Activated T-helper 1 cell treated with anti-CD3 and anti-CD28 coated beads, Interleukin-12 subunit alpha, Interleukin-12 subunit beta, Interleukin-2, Interleukin-4 antibody, amounts not matched to agents 30 ng/mL and 10 ng/mL and 1 ng/mL, durations not matched to agents 14 hours and 24 hours and 36 hours (primary cell): ENCODE measurements around the gene KIAA0319L. TPM values are rescaled to one million over a fixed set of nuclear protein-coding genes. Genes with fewer than 3 reads are reported as not detected.
"Not testable (repeated sequence)": the region's sequence is repeated elsewhere in the genome, so short reads cannot be mapped to it uniquely, and the experiment has no call there.

Experiments
- DNase-seq: peaks from one replicate; pipeline ENCODE4 v3.0.0; 2021; ENCODE audit warnings: low spot score
- H3K27ac Mint-ChIP-seq: one replicate; pipeline ENCODE4 v1.8.0; 2021; ENCODE audit warnings: mild to moderate bottlenecking, mixed read lengths
- H3K27me3 Mint-ChIP-seq: one replicate; pipeline ENCODE4 v1.8.0; 2022; ENCODE audit warnings: mild to moderate bottlenecking, moderate library complexity, mixed read lengths; ENCODE audit not compliant: insufficient read depth
- H3K36me3 Mint-ChIP-seq: one replicate; pipeline ENCODE4 v1.8.0; 2021; ENCODE audit warnings: low read depth, mixed read lengths
- H3K4me1 Mint-ChIP-seq: one replicate; pipeline ENCODE4 v1.8.0; 2021; ENCODE audit warnings: low read depth, mixed read lengths
- H3K4me3 Mint-ChIP-seq: one replicate; pipeline ENCODE4 v1.8.0; 2021; ENCODE audit warnings: mild to moderate bottlenecking, moderate library complexity, mixed read lengths
- H3K9me3 Mint-ChIP-seq: one replicate; pipeline ENCODE4 v1.8.0; 2021; ENCODE audit warnings: mixed read lengths
- intact Hi-C: fragments of 100-400 bp; cut with micrococcal nuclease; formaldehyde crosslinking; loops from one replicate; pipeline ENCODE4 v1.15.1; 2024
- total RNA-seq: library from RNA; stranded (reverse); gene quantifications from 2 replicates; pipeline ENCODE4 v1.2.3, GENCODE V29; 2022

The KIAA0319L gene
- total RNA-seq, 1 donor from 2014 or later, result 43.6 TPM

DNA sequence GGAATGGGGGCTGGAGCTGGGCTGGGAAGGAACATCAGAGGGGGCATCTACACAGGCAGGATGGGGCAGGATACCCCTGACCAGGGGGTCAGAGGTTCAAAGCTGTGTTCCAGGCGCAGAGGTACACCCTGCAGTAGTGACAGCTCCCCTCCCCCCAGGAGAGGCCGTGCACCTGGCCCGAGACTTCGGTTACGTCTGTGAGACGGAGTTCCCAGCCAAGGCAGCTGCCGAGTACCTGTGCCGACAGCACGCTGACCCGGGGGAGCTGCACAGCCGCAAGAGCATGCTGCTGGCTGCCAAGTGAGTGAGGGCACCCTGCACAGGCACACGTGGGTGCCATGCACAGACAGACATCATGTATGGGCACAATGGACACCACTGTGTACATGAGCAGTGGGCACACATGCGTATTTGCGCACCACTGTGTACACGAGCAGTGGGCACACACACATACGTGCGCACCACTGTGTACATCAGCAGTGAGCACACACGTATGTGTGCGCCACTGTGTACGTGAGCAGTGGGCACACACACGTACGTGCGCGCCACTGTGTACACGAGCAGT is 33.4 kb upstream of the KIAA0319L start:
- intact Hi-C loops, result no loop called here
- no peak for DNase-seq

DNA sequence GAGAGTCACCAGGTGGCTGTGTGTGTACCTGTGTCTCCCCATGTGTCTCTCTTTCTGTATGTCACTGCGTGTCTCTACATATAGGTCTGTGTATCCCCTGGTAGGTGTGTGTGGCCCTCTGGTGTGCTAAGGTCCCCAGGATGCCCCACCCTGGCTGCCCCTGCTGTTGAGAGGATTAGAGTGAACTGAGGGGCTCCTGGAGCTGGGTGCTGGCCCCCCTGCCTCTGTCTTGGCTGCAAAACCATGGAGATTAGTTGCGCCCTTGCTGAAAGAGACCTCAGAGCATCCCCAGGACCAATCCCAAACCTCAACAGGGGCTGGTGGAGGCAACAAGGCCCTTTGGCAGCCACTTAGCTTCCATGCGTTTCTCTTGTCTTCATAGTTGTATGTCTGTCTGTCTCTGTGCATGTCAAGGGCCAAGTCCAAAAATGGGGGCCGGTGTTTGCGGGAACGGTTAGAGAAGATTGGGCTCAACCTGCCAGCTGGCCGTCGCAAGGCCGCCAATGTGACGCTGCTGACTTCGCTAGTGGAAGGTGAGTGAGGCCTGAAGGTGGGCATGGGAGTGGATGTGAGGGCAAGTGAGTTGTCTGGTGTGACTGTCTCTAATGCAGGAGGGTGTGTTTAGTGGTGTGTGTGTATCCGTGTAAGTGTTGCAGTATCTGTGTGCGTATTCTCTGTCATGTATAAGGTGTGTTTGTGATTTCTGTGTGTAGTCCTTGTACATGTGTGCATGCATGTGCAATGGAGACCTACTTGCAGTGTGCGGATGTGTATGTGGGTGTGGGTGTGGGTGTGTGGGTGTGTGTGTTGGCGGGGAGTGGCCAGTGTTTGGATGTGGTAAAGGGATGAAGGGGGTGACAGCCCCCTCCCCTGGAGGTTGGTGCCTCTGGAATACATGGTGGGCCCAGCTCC is 32.6 kb upstream of the KIAA0319L start:
- H3K4me1 Mint-ChIP-seq, result no peaks in the 10 kb centered on the region
- H3K27me3 Mint-ChIP-seq, result no peaks in the 10 kb centered on the region
- DNase-seq, result no peak
- no peaks in the 10 kb centered on the region for H3K9me3 Mint-ChIP-seq
- no peak overlapping the region for H3K4me3 Mint-ChIP-seq
- intact Hi-C loops, result no loop called here
- H3K36me3 Mint-ChIP-seq, result no peaks in the 10 kb centered on the region
- no peak overlapping the region for H3K27ac Mint-ChIP-seq

More for the DNA sequence above, 33.4 kb upstream of the KIAA0319L start:
- Mint-ChIP-seq H3K9me3 (no peaks in the 10 kb centered on the region), H3K27me3 (no peaks in the 10 kb centered on the region), H3K27ac (no peak overlapping the region), H3K4me1 (no peaks in the 10 kb centered on the region), H3K36me3 (no peaks in the 10 kb centered on the region), H3K4me3 (no peak overlapping the region)

DNA sequence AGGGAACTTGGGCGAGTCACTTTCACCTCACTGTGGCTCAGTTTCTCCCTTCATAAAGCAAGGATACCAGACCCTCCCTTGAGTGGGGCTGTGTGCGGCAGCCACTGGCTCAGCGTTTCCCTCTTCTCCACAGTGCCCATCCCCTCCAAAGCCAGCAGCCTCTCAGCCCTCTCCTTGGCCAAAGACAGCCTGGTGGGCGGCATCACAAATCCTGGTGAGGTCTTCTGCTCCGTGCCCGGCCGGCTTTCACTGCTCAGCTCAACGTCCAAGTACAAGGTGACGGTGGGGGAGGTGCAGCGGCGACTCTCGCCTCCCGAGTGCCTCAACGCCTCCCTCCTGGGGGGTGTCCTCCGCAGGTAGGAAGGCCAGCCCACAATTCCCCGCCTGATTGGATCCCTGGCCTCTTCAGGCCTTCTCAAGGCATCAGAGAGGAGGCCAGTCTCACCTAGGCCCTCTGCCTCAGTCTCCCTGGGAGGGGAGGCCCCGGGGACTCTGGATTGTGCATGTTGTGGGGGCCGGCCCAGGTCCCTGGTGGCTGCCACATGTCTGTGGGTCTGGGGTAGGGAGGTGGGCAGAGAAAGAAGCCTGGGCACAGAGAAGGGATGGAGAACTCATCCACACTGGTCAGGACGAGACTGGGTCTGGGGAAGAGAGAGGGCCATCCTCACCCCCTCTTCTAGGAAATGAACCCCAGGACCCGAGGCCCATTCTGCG is 31.2 kb upstream of the KIAA0319L start:
- no peaks in the 10 kb centered on the region for H3K9me3 Mint-ChIP-seq
- H3K27ac Mint-ChIP-seq, result no peak overlapping the region
- DNase-seq, result no peak
- no peaks in the 10 kb centered on the region for H3K36me3 Mint-ChIP-seq
- H3K4me3 Mint-ChIP-seq, result no peak overlapping the region
- no peaks in the 10 kb centered on the region for H3K4me1 Mint-ChIP-seq
- H3K27me3 Mint-ChIP-seq, result no peaks in the 10 kb centered on the region
- intact Hi-C loops, result no loop called here

DNA sequence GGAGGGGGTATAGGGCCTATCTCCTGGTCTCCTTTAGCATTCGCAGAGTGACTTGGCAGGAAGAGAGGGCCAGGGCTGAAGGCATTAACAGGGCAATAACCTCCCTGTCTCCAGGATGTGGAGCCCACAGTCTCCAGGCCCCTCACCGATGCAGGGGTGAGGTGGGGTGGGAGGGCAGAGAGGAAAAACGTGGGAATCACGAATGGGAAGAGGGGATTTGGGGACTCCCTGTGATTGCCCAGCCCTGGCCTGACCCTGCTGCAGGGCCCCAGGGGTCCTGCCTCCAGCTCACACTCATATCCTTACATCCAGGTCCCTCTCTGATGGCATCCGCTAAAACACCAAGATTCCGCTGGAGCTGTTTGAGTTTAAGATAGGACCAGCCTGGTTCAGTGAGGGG is 30.5 kb upstream of the KIAA0319L start:
- Mint-ChIP-seq H3K27ac (no peak overlapping the region), H3K9me3 (no peaks in the 10 kb centered on the region), H3K36me3 (no peaks in the 10 kb centered on the region), H3K4me3 (no peak overlapping the region), H3K4me1 (no peaks in the 10 kb centered on the region), H3K27me3 (no peaks in the 10 kb centered on the region)
- intact Hi-C loops, result no loop called here
- no peak for DNase-seq

DNA sequence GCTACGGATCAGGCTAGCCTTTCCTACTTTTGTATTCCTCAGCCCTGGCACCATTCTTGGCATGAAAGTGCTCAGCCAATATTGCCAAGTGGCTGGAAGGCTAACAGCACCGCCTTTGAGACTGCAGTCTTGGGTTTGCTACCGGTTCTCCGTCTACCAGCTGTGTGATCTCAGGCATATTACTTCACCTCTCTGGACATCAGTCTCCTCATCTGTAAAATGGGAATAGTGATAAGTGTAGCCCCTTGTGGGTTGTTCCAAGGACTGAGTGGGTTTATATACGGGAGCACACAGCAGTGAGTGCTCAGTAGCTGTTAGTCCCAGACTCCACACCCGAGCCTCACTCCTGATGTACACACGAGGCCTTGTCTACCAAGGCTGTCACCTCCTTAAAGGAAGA is 29.6 kb upstream of the KIAA0319L start:
- H3K27ac Mint-ChIP-seq, result no peak overlapping the region
- no peak overlapping the region for H3K4me3 Mint-ChIP-seq
- no peak for DNase-seq
- H3K4me1 Mint-ChIP-seq, result no peaks in the 10 kb centered on the region
- H3K27me3 Mint-ChIP-seq, result no peaks in the 10 kb centered on the region
- no peaks in the 10 kb centered on the region for H3K36me3 Mint-ChIP-seq
- intact Hi-C loops, result no loop called here
- H3K9me3 Mint-ChIP-seq, result no peaks in the 10 kb centered on the region

DNA sequence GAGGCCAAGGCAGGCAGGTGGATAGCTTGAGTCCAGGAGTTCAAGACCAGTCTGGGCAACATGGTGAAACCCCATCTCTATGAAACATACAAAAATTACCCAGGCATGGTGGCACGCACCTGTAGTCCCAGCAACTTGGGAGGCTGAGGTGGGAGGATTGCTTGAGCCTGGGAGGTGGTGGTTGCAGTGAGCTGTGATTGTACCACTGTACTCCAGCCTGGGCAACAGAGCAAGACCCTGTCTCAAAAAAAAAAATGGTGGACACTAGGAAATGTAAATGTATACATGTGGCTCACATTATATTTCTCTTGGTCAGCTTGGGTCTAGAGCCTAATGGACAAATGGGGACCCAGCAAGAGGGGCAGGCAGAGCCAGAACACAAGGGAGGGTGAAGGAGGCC is 28.6 kb upstream of the KIAA0319L start:
- H3K4me1 Mint-ChIP-seq, intact Hi-C loops, H3K36me3 Mint-ChIP-seq, DNase-seq, H3K9me3 Mint-ChIP-seq, H3K4me3 Mint-ChIP-seq, H3K27me3 Mint-ChIP-seq, H3K27ac Mint-ChIP-seq: not testable (repeated sequence)

DNA sequence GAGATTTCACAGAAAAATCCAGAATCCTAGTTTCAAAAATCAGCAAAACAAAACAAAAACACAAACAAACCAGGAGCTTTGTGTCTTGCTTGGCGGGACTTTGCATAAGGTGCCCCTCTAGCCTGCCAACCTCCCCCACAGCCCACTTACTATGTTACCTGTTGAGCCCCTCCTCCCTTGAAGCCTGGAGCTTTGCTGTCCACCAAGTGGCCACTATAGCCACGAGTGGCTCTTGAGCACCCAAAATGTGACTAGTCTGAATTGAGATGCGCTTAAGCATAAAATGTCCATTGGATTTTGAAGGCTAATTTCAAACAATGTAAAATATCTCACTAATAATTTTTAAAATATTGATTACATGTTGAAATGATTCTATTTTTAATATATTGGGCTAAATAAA is 28.1 kb upstream of the KIAA0319L start:
- no peaks in the 10 kb centered on the region for H3K27me3 Mint-ChIP-seq
- H3K27ac Mint-ChIP-seq, result no peak overlapping the region
- no peaks in the 10 kb centered on the region for H3K4me1 Mint-ChIP-seq
- DNase-seq, result no peak
- no peaks in the 10 kb centered on the region for H3K36me3 Mint-ChIP-seq
- no peak overlapping the region for H3K4me3 Mint-ChIP-seq
- no peaks in the 10 kb centered on the region for H3K9me3 Mint-ChIP-seq
- intact Hi-C loops, result no loop called here

DNA sequence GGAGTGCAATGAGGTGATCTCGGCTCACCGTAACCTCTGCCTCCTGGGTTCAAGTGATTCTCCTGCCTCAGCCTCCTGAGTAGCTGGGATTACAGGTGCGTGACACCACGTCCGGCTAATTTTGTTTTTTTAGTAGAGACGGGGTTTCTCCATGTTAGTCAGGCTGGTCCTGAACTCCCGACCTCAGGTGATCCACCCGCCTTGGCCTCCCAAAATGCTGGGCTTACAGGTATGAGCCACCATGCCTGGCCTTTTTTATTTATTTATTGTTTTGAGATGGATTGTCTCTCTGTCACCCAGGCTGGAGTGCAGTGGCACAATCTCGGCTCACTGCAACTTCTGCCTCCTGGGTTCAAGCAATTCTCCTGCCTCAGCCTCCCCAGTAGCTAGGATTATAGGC is 24.4 kb upstream of the KIAA0319L start:
- intact Hi-C loops, H3K4me1 Mint-ChIP-seq, H3K27ac Mint-ChIP-seq: not testable (repeated sequence)

DNA sequence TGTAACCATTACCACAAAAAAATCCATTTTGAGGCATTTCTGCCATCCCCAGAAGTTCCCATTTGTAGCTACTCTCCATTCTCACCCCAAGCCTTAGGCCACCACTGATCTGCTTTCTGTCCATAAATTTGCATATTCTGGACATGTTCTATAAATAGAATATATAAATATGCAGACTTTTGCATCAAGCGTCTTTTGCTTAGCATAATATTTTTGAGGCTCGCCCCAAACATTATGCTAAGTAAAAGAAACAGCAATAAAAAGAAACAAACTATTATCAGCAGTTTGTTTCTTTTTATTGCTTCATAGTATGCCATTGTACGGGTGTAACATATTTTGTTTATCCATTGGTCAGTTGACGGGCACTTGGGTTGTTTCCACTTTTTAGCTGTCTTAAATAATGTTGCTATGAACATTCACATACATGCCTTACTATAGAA is 23.8 kb upstream of the KIAA0319L start:
- Mint-ChIP-seq H3K4me1 (peaks cover 14% of the 10 kb centered on the region), H3K27ac (no peak overlapping the region), H3K27me3 (peaks cover 9% of the 10 kb centered on the region), H3K36me3 (peaks cover 4% of the 10 kb centered on the region), H3K4me3 (no peak overlapping the region), H3K9me3 (no peaks in the 10 kb centered on the region)
- intact Hi-C loops, result no loop called here
- DNase-seq, result no peak

More for the DNA sequence above, 24.4 kb upstream of the KIAA0319L start:
- H3K27me3 Mint-ChIP-seq, H3K9me3 Mint-ChIP-seq, DNase-seq, H3K36me3 Mint-ChIP-seq, H3K4me3 Mint-ChIP-seq: not testable (repeated sequence)

DNA sequence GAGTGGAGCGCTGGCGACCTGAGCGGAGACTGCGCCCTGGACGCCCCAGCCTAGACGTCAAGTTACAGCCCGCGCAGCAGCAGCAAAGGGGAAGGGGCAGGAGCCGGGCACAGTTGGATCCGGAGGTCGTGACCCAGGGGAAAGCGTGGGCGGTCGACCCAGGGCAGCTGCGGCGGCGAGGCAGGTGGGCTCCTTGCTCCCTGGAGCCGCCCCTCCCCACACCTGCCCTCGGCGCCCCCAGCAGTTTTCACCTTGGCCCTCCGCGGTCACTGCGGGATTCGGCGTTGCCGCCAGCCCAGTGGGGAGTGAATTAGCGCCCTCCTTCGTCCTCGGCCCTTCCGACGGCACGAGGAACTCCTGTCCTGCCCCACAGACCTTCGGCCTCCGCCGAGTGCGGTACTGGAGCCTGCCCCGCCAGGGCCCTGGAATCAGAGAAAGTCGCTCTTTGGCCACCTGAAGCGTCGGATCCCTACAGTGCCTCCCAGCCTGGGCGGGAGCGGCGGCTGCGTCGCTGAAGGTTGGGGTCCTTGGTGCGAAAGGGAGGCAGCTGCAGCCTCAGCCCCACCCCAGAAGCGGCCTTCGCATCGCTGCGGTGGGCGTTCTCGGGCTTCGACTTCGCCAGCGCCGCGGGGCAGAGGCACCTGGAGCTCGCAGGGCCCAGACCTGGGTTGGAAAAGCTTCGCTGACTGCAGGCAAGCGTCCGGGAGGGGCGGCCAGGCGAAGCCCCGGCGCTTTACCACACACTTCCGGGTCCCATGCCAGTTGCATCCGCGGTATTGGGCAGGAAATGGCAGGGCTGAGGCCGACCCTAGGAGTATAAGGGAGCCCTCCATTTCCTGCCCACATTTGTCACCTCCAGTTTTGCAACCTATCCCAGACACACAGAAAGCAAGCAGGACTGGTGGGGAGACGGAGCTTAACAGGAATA is 20.1 kb upstream of the KIAA0319L start:
- intact Hi-C loops, result loop anchor here (5.0 kb wide), 1 partner anchor 65 kb away; the partner anchor contains the start of gene PSMB2
- Mint-ChIP-seq H3K27ac (peak overlapping the region; percentile 21), H3K4me3 (peak overlapping the region; percentile 76), H3K9me3 (no peaks in the 10 kb centered on the region), H3K4me1 (peaks cover 27% of the 10 kb centered on the region), H3K36me3 (peaks cover 5% of the 10 kb centered on the region), H3K27me3 (peaks cover 28% of the 10 kb centered on the region)
- DNase-seq, result peak; percentile 56

DNA sequence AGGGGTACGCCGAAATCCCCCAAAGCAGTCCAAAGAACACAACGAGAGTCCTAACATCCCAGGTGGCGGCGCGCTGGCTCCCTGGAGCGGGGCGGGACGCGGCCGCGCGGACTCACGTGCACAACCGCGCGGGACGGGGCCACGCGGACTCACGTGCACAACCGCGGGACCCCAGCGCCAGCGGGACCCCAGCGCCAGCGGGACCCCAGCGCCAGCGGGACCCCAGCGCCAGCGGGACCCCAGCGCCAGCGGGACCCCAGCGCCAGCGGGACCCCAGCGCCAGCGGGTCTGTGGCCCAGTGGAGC is 19.5 kb upstream of the KIAA0319L start:
- not testable (repeated sequence) for H3K9me3 Mint-ChIP-seq, DNase-seq, H3K36me3 Mint-ChIP-seq
- Mint-ChIP-seq H3K4me3 (peak overlapping the region; percentile 71), H3K4me1 (peaks cover 27% of the 10 kb centered on the region), H3K27me3 (peaks cover 34% of the 10 kb centered on the region), H3K27ac (peak overlapping the region; percentile 52)
- intact Hi-C loops, result loop anchor here (5.0 kb wide), 1 partner anchor 66 kb away; the partner anchor contains the start of gene PSMB2

DNA sequence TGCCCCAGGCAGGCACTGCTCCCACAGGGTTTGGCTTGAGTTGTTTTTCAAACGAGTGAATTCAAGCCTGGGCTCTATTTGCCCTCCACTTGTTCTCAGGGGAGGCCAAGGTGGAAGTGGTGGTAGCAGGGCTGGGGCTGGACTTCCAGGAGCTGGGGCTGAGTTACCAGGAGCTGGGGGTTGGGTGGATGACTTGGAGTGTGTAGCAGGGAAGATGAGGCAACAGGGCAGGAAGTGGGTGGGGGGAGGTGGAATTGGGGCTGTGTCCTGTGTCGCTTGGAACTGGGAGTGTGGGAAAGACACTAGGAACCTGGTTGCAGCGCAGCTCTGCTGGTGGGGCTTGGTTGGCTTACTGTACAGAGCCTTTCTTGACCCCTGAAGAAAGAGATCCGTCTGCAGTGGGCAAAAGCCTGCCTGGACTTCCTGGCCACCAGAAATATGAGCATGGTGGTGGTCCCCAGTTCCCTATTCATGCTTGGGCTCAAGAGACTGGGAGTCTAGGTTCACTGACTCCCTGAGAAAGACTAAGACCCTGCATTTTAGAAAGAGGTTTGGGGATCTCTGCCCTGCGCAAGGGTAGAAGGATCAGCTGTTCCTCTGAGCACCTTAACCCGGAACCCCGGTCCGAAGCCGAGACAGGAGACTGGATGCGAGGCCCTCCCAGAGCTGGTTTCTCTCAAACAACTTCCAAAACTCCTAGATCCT is 19.0 kb upstream of the KIAA0319L start:
- no peak for DNase-seq
- H3K27ac Mint-ChIP-seq, result peak overlapping the region; percentile 52
- intact Hi-C loops, result loop anchor here (5.0 kb wide), 1 partner anchor 66 kb away; the partner anchor contains the start of gene PSMB2
- peak overlapping the region; percentile 71 for H3K4me3 Mint-ChIP-seq
- peaks cover 27% of the 10 kb centered on the region for H3K4me1 Mint-ChIP-seq
- H3K9me3 Mint-ChIP-seq, result no peaks in the 10 kb centered on the region
- peaks cover 39% of the 10 kb centered on the region for H3K27me3 Mint-ChIP-seq
- peaks cover 6% of the 10 kb centered on the region for H3K36me3 Mint-ChIP-seq
